CD14-positive monocyte (primary cell): ENCODE data around the gene DAB2IP. TPM values are rescaled to one million over a fixed set of nuclear protein-coding genes. Genes with fewer than 3 reads are reported as not detected.
A peak's percentile ranks its signal among the peaks of the same experiment; 100 is the strongest.

Experiments
- DNase-seq, 3 donors: peaks; one replicate each; pipeline ENCODE4 v3.0.0-alpha.2; 2011 to 2022
- H2AFZ ChIP-seq: 2 replicates; pipeline ENCODE4 v1.6.0; 2012; ENCODE audit warnings: mild to moderate bottlenecking, low read depth, low read length, inconsistent platforms; ENCODE audit not compliant: insufficient read depth, poor library complexity, severe bottlenecking
- H3K27ac ChIP-seq, 2 donors: 1 replicate in 1 of 2; 2 replicates in 1 of 2; pipeline ENCODE4 v1.5.1; 2012 to 2013; ENCODE audit warnings: low read length in 2 of 2, control low read depth in 1 of 2, inconsistent platforms in 1 of 2, low read depth in 1 of 2, mild to moderate bottlenecking in 1 of 2
- H3K27me3 ChIP-seq, 2 donors: one replicate each; pipeline versions ENCODE4 v1.6.0 to v1.6.1; 2011 to 2013; ENCODE audit warnings: low read length in 2 of 2; ENCODE audit not compliant: control insufficient read depth in 2 of 2, insufficient read depth in 2 of 2
- H3K36me3 ChIP-seq, 2 donors: replicated peaks in 1 of 2; 1 replicate in 1 of 2; 2 replicates in 1 of 2; pipeline versions ENCODE4 v1.5.1 to v1.6.1; 2012 to 2013; ENCODE audit warnings: low read length in 2 of 2, control low read depth in 1 of 2, inconsistent platforms in 1 of 2, mild to moderate bottlenecking in 1 of 2; ENCODE audit not compliant: insufficient read depth in 2 of 2, control insufficient read depth in 1 of 2
- H3K4me1 ChIP-seq, 2 donors: 1 replicate in 1 of 2; 2 replicates in 1 of 2; pipeline versions ENCODE4 v1.5.1 to v1.6.1; 2012 to 2013; ENCODE audit warnings: low read length in 2 of 2, control low read depth in 1 of 2, inconsistent platforms in 1 of 2, mild to moderate bottlenecking in 1 of 2, moderate library complexity in 1 of 2; ENCODE audit not compliant: insufficient read depth in 2 of 2, control insufficient read depth in 1 of 2
- H3K4me2 ChIP-seq: replicated peaks from 2 replicates; pipeline ENCODE3; 2012; ENCODE audit warnings: low read length, moderate library complexity, mild to moderate bottlenecking; ENCODE audit not compliant: poor library complexity, severe bottlenecking; ENCODE audit errors: extremely low read depth
- H3K4me3 ChIP-seq, 3 experiments: fragments of 200-600 bp in 1 of 3; sonication (generic) in 1 of 3; replicated peaks in 1 of 3; 1 replicate in 2 of 3; 2 replicates in 1 of 3; pipeline ENCODE4 v1.5.1; 2011 to 2013; ENCODE audit warnings: low read length in 3 of 3, mild to moderate bottlenecking in 3 of 3, control low read depth in 2 of 3, low read depth in 2 of 3, inconsistent platforms in 1 of 3, moderate library complexity in 1 of 3
- H3K79me2 ChIP-seq: 2 replicates; pipeline ENCODE4 v1.6.0; 2012; ENCODE audit warnings: mild to moderate bottlenecking, control low read depth, inconsistent platforms, low read length, moderate library complexity; ENCODE audit not compliant: insufficient read depth
- H3K9ac ChIP-seq: 2 replicates; pipeline ENCODE4 v1.6.0; 2017; ENCODE audit warnings: low read length, mild to moderate bottlenecking; ENCODE audit not compliant: insufficient read depth, poor library complexity, severe bottlenecking
- H3K9me3 ChIP-seq, 2 donors: replicated peaks in 1 of 2; 1 replicate in 1 of 2; 2 replicates in 1 of 2; pipeline versions ENCODE4 v1.5.1 to v1.6.1; 2012 to 2013; ENCODE audit warnings: low read length in 2 of 2, control low read depth in 1 of 2; ENCODE audit not compliant: control insufficient read depth in 1 of 2, insufficient read depth in 1 of 2
- H4K20me1 ChIP-seq: 2 replicates; pipeline ENCODE4 v1.6.0; 2012; ENCODE audit warnings: mild to moderate bottlenecking, low read length, control low read depth, moderate library complexity; ENCODE audit not compliant: insufficient read depth
- H3K27ac Mint-ChIP-seq, 7 donors: one replicate each; pipeline ENCODE4 v1.8.0; 2020; ENCODE audit warnings: mild to moderate bottlenecking in 7 of 7, mixed read lengths in 7 of 7, moderate library complexity in 6 of 7, inconsistent platforms in 2 of 7
- H3K27me3 Mint-ChIP-seq, 3 donors: one replicate each; pipeline ENCODE4 v1.8.0; 2021 to 2022; ENCODE audit warnings: low read depth in 3 of 3, mild to moderate bottlenecking in 3 of 3, mixed read lengths in 3 of 3, moderate library complexity in 3 of 3, inconsistent platforms in 1 of 3
- H3K36me3 Mint-ChIP-seq, 2 donors: one replicate each; pipeline ENCODE4 v1.8.0; 2020; ENCODE audit warnings: mixed read lengths in 2 of 2, inconsistent platforms in 1 of 2, mild to moderate bottlenecking in 1 of 2
- H3K4me1 Mint-ChIP-seq: one replicate; pipeline ENCODE4 v1.8.0; 2020; ENCODE audit warnings: mild to moderate bottlenecking, mixed read lengths
- H3K4me3 Mint-ChIP-seq, 2 donors: one replicate each; pipeline ENCODE4 v1.8.0; 2020; ENCODE audit warnings: mild to moderate bottlenecking in 2 of 2, mixed read lengths in 2 of 2, moderate library complexity in 1 of 2
- H3K9me3 Mint-ChIP-seq, 7 donors: one replicate each; pipeline ENCODE4 v1.8.0; 2020 to 2022; ENCODE audit warnings: mixed read lengths in 7 of 7, mild to moderate bottlenecking in 6 of 7, moderate library complexity in 6 of 7, inconsistent platforms in 2 of 7
- CTCF ChIP-seq: fragments of 200-600 bp; IDR thresholded peaks from one replicate; pipeline ENCODE4 v1.8.0; 2022; ENCODE audit warnings: antibody characterized with exemption, mild to moderate bottlenecking
- WGBS: methylation state at CpG from one replicate; pipeline ENCODE4 v1.1.5; 2013; ENCODE audit warnings: missing lambda C conversion rate; ENCODE audit not compliant: insufficient coverage; 5-methylcytosine and 5-hydroxymethylcytosine counted together
- intact Hi-C, 2 donors: fragments of 100-400 bp; cut with micrococcal nuclease; formaldehyde crosslinking; loops; one replicate each; pipeline versions ENCODE4 v1.15.0 to v1.15.1; 2023
- polyA plus RNA-seq, 3 donors: library from polyadenylated mRNA; depleted of rRNA in 1 of 3; unstranded in 2 of 3; stranded (reverse) in 1 of 3; fragments of 300-500 nt in 2 of 3; fragments of >200 nt in 1 of 3; fragmentation: Illumina TruSeq in 2 of 3; gene quantifications; 1 replicate in 2 of 3; 2 replicates in 1 of 3; pipeline ENCODE4 v1.2.3, GENCODE V29; 2012 to 2021

DAB2IP gene
- polyA plus RNA-seq, 3 donors, result 0.13 TPM; not detected in 2

- Mint-ChIP-seq H3K4me1 (peaks cover 32% of the 10 kb centered on the region), H3K9me3 (peaks cover 0 to 5% (median 3%) of the 10 kb centered on the region in 7 donors), H3K36me3 (peaks cover 0 to 3% of the 10 kb centered on the region in 2 donors), H3K27ac (peak overlapping the region in 2 of 7 donors; percentile 33 to 76), H3K27me3 (peaks cover 26 to 45% (median 33%) of the 10 kb centered on the region in 3 donors), H3K4me3 (peak overlapping the region in 1 of 2 donors; percentile 60)
- no peak for TF ChIP-seq CTCF
- Histone ChIP-seq H4K20me1 (no peaks in the 10 kb centered on the region), H3K4me2 (no peak overlapping the region), H3K36me3 (no peaks in the 10 kb centered on the region), H3K27ac (no peak overlapping the region), H3K4me1 (peaks cover 25 to 39% of the 10 kb centered on the region in 2 donors), H3K27me3 (peaks cover 0 to 17% of the 10 kb centered on the region in 2 donors), H3K79me2 (no peaks in the 10 kb centered on the region), H3K9ac (no peak overlapping the region), H3K9me3 (no peaks in the 10 kb centered on the region), H2AFZ (no peak overlapping the region), H3K4me3 (no peak overlapping the region)
- intact Hi-C loops, result loop anchor here in 1 of 2 donors (10.0 kb wide), 1 partner anchor 53 kb away; no protein-coding TSS in a partner anchor
- WGBS, result 72% methylated on average over 9 of the region's 10 CpGs
- DNase-seq, result peak in 2 of 3 donors; percentile 34 to 51
Observed at GRCh38 chr9:121607434-121608167, 43.8 kb upstream of the DAB2IP start.

- H3K27me3 ChIP-seq, result peaks cover 0 to 18% of the 10 kb centered on the region in 2 donors
- DNase-seq, result no peak
- WGBS, result 91% methylated on average over 8 of the region's 10 CpGs
- peaks cover 32 to 40% of the 10 kb centered on the region in 2 donors for H3K4me1 ChIP-seq
- H2AFZ ChIP-seq, result no peak overlapping the region
- no peaks in the 10 kb centered on the region for H3K9me3 ChIP-seq
- Mint-ChIP-seq H3K4me3 (peak overlapping the region in 1 of 2 donors; percentile 30), H3K9me3 (peaks cover 0 to 4% (median 3%) of the 10 kb centered on the region in 7 donors), H3K36me3 (peaks cover 0 to 3% of the 10 kb centered on the region in 2 donors), H3K27me3 (peaks cover 31 to 48% (median 35%) of the 10 kb centered on the region in 3 donors), H3K4me1 (peaks cover 35% of the 10 kb centered on the region), H3K27ac (peak overlapping the region in 2 of 7 donors; percentile 18 to 33)
- no peak overlapping the region for H3K4me2 ChIP-seq
- no peak overlapping the region for H3K27ac ChIP-seq
- no peak overlapping the region for H3K4me3 ChIP-seq
- no peaks in the 10 kb centered on the region for H3K36me3 ChIP-seq
- intact Hi-C loops, result loop anchor here in 1 of 2 donors (10.0 kb wide), 1 partner anchor 54 kb away; no protein-coding TSS in a partner anchor
- H3K9ac ChIP-seq, result no peak overlapping the region
- TF ChIP-seq CTCF, result no peak
- H4K20me1 ChIP-seq, result no peaks in the 10 kb centered on the region
- no peaks in the 10 kb centered on the region for H3K79me2 ChIP-seq
Observed at GRCh38 chr9:121608168-121608853, 43.1 kb upstream of the DAB2IP start.
